IPS DF 6.9 (cell line): ENCODE results near the gene PPP1R10.

ENCODE experiments used
- DNase-seq: peaks from one replicate; pipeline ENCODE4 v3.0.0-alpha.2; 2013; ENCODE audit warnings: low read depth, low spot score
- H3K27ac ChIP-seq: one replicate; pipeline ENCODE4 v1.5.1; 2013; ENCODE audit warnings: low read length, control low read depth
- H3K27me3 ChIP-seq: 2 replicates; pipeline ENCODE4 v1.6.1; 2013; ENCODE audit warnings: mild to moderate bottlenecking, low read length; ENCODE audit not compliant: control insufficient read depth, insufficient read depth
- H3K36me3 ChIP-seq: 2 replicates; pipeline ENCODE4 v1.6.1; 2013; ENCODE audit warnings: low read length; ENCODE audit not compliant: control insufficient read depth, insufficient read depth
- H3K4me1 ChIP-seq: 2 replicates; pipeline ENCODE4 v1.6.1; 2013; ENCODE audit warnings: low read length; ENCODE audit not compliant: control insufficient read depth, insufficient read depth
- H3K4me3 ChIP-seq: 2 replicates; pipeline ENCODE4 v1.5.1; 2013; ENCODE audit warnings: mild to moderate bottlenecking, low read length
- H3K9me3 ChIP-seq: 2 replicates; pipeline ENCODE4 v1.6.1; 2013; ENCODE audit warnings: low read length, inconsistent platforms; ENCODE audit not compliant: control insufficient read depth, insufficient read depth
- WGBS: extraction: QIAGEN DNeasy Blood & Tissue Kit; methylation state at CpG from one replicate; pipeline ENCODE4 v1.1.7; 2013; ENCODE audit warnings: mixed read lengths, missing lambda C conversion rate; ENCODE audit not compliant: insufficient read length, insufficient coverage; 5-methylcytosine and 5-hydroxymethylcytosine counted together

The PPP1R10 gene

DNA sequence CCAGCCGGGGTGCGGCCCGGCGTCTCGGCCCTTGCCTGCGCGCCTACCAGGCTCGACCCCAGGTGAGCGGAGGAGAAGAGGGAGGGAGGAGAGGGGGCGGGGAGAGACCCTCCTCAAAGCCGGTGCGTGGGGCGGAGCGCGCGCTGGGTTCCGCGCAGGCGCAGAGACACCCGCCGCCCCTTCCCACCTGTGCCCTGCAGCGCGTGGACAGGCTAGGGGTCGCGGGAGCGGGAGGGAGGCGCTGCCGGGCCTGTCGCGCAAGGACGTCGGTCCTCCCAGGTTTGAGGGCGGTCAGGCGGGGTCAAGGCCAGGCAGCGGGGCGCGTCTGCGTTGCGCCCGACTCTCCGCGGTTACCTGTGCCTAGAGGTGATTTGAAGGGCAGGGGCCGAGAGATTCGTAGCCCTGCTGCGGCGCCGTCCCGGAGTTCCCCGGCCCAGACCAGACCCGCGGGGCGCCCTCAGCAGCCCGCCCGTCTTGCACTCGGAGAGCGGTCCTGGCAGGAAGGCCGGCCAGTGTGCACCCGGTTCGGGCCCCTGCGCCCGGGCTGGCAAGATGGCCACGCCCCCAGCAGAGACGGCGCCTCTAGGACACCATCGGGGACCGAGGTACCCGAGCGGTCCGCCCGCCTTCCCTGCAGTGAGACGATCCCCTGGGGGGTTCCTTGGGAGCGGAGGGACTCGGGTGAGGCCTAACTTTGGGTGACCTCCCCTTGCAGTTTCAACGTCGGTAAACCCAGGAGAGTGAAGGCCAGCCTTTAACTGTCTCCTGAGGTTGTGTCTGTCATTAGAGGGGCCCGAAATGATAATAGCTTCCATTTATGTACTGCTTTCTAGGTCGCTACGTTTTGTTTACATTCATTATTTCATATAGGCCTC lies 30.4 kb upstream of the PPP1R10 start:
- DNase-seq, result peak; percentile 31
- WGBS, result no CpG with 5 or more reads among the region's 78 CpGs
- H3K27me3 ChIP-seq, result no peaks in the 10 kb centered on the region
- H3K36me3 ChIP-seq, result peaks cover 6% of the 10 kb centered on the region; the same call in 1 of the 2 replicates
- peaks cover 2% of the 10 kb centered on the region; the same call in 1 of the 2 replicates for H3K4me1 ChIP-seq
- peak overlapping the region; percentile 97 for H3K4me3 ChIP-seq
- H3K27ac ChIP-seq, result no peak overlapping the region
- H3K9me3 ChIP-seq, result no peaks in the 10 kb centered on the region

DNA sequence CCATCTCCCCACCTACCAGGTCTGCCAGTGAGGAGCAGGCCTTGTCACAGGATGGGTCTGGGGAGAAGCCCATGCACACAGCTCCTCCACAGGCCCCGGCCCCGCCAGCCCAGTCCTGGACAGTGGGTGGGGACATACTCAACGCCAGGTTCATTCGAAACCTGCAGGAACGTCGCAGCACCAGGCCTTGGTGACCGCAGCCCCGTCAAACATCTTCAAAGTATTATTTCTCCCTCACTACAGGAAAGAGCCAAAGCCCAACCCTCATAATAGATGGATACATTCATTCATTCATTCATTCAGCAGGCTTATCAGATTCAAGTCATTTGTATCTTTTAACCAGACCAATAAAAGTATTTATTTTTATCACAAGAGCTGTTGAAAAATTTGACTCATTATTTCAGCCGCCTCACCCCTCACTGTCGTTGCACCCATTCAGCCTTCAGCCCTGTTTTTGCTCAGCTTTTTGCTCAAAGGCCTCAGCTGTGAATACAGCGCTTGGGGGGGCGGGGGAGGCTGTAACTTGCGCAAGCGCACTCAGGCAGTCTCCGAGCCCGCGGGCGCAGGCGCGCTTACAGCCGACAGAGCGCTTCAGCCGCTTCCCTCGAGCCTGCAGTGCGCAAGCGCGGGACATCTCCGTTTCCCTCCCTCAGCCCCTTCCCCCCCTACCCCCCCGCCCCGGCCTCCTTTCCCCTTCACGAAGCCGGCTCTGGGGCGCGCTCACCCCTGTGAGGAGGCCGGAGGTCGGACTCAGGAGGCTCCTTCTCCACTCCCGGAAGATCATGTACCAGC lies 29.6 kb upstream of the PPP1R10 start, which contains the start of gene C6orf136:
TSS of gene C6orf136 (plus strand) at position 684 of the 792 bp plus-strand sequence. CDS start at position 783, 99 bp downstream.
- WGBS, result no CpG with 5 or more reads among the region's 37 CpGs
- no peaks in the 10 kb centered on the region for H3K9me3 ChIP-seq
- no peak within 1 kb of the TSS for H3K27ac ChIP-seq
- peaks cover 5% of the 10 kb centered on the region; the same call in 1 of the 2 replicates for H3K36me3 ChIP-seq
- peak within 1 kb of the TSS; percentile 97 for H3K4me3 ChIP-seq
- H3K4me1 ChIP-seq, result peaks cover 2% of the 10 kb centered on the region; the same call in 1 of the 2 replicates
- peak; percentile 68 for DNase-seq
- no peaks in the 10 kb centered on the region for H3K27me3 ChIP-seq

DNA sequence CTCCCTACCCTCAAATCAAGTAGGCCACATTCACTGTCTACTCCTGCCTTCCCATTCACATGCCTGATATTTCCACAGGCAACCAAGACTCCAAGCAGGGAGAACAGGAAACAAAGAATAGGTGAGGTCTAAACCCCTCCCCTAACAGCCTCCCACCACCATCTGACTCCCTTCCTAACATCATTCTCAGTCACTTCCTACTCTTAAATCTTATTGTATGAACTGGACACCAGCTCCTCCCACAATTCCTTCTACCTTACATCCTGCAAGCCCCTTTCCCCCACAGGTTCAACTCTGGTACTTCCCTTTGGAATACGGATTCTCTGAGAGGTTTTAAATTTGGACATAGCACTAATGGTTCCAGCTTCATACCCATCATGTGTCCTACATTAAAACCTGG lies 28.9 kb upstream of the PPP1R10 start:
- Histone ChIP-seq H3K27ac (no peak overlapping the region), H3K4me1 (peaks cover 2% of the 10 kb centered on the region; the same call in 1 of the 2 replicates), H3K4me3 (no peak overlapping the region), H3K9me3 (no peaks in the 10 kb centered on the region), H3K36me3 (peaks cover 5% of the 10 kb centered on the region; the same call in 1 of the 2 replicates), H3K27me3 (no peaks in the 10 kb centered on the region)
- no peak for DNase-seq
- WGBS, result no CpG with 5 or more reads among the region's 1 CpG

DNA sequence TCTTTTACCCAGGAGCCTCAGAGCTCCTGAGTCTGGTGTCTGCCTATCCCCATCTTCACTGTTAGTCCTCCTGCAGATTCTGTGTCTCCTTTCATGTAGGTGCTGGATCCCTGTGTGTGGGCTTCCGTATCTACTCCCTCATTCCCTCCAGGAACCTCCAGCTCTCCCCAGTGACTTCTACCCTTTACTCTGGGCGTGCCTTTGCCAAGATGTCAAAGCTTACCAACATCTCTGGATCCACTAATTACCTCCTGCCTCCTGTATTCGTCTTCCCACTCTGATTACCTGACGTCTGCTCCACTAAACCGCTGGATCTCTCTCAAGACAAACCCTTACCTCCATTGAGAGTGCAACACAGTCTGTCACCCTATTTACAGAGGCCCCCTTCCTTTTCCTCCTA lies 27.7 kb upstream of the PPP1R10 start:
- H3K4me1 ChIP-seq, result peaks cover 2% of the 10 kb centered on the region; the same call in 1 of the 2 replicates
- WGBS, result no CpG with 5 or more reads among the region's 5 CpGs

DNA sequence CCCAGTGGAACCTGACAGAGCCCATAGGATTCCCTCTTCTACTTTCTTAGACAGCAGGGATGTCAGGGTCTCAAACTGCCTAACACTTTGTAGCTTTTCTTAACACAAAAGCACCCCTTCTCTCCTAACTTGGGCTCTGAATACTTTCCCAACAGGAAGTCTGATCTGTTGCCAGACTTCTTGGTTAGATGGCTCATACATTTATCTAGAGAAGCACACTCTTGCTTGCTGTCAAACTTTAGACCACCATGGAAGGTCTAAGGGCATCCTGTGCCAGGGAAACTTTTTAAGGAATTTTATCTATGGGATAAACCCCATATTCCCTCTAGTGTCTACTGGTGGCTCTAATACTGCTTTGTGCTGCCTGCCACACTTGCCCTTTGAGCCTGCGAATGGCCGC lies 26.6 kb upstream of the PPP1R10 start:
- Histone ChIP-seq H3K4me3 (no peak overlapping the region), H3K9me3 (no peaks in the 10 kb centered on the region), H3K4me1 (peaks cover 2% of the 10 kb centered on the region; the same call in 1 of the 2 replicates), H3K27ac (no peak overlapping the region), H3K27me3 (no peaks in the 10 kb centered on the region), H3K36me3 (peaks cover 11% of the 10 kb centered on the region; the same call in 1 of the 2 replicates)
- no peak for DNase-seq
- WGBS, result no CpG with 5 or more reads among the region's 2 CpGs

More for the DNA sequence above, 27.7 kb upstream of the PPP1R10 start:
- DNase-seq, result no peak
- H3K27me3 ChIP-seq, result no peaks in the 10 kb centered on the region
- no peak overlapping the region for H3K4me3 ChIP-seq
- H3K9me3 ChIP-seq, result no peaks in the 10 kb centered on the region
- H3K36me3 ChIP-seq, result peaks cover 9% of the 10 kb centered on the region; the same call in 1 of the 2 replicates
- no peak overlapping the region for H3K27ac ChIP-seq

DNA sequence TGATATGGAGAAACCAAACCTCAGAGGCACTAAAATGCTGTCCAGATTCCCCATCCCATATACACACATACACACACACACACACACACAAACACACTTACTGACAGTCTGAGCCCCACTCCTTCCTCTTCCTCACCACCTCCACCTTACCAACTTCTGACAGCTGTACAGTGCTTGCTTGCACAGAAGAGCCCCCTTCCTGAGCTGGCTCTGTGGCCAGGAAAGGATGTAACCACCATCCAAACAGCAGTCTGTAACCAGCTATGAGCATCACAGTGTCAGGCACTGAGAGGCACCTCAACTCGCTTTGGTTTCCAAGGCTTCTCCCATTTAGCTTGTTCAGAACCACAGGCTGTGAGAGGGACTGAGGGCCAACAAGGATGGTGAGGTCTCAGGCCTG lies 24.0 kb upstream of the PPP1R10 start:
- peaks cover 11% of the 10 kb centered on the region; the same call in 1 of the 2 replicates for H3K36me3 ChIP-seq
- DNase-seq, result no peak
- H3K9me3 ChIP-seq, result no peaks in the 10 kb centered on the region
- H3K4me3 ChIP-seq, result no peak overlapping the region
- H3K27ac ChIP-seq, result no peak overlapping the region
- H3K4me1 ChIP-seq, result no peaks in the 10 kb centered on the region
- WGBS, result no CpG with 5 or more reads among the region's 1 CpG
- H3K27me3 ChIP-seq, result no peaks in the 10 kb centered on the region

DNA sequence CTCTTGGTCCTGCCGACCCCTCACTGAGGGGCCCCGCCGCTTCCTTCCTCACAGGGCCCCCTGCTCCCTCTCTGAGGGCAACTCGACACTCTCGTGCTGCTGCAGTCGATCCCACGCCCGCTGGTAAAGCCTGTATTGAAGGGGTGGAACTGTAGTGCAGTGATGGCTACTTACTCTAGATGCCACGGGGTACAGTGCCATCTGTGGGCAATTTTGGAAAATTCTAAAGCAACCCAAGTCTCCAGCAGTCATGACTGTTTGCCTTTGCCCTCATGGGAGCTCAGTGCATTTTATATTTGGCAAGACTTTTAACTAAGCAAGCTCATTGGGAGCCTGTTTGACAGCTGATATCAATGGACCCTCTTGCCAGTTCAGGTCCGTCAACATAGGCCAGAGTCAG lies 23.4 kb upstream of the PPP1R10 start:
- DNase-seq, result no peak
- no CpG with 5 or more reads among the region's 10 CpGs for WGBS

DNA sequence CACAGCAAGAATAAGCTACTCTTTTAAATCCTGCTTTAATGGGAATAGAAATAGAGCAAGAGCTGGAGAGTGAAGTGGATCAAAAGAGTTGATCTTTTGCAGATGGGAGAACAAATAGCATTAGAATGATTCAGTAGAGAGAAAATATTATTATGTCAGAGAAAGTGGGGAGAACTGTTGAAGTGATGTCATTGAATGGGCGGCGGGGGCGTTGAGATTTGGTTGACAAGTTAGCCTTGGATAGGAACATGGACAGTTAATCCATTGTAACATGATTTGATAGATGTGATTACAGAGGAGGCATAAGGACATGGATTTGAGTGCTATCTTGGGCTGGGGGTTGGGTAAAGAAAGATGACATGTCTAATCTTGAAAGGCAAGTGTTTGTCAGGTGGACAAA lies 18.8 kb upstream of the PPP1R10 start:
- Histone ChIP-seq H3K27ac (no peak overlapping the region), H3K9me3 (no peaks in the 10 kb centered on the region), H3K4me3 (no peak overlapping the region), H3K27me3 (no peaks in the 10 kb centered on the region), H3K36me3 (peaks cover 13% of the 10 kb centered on the region; the same call in 1 of the 2 replicates), H3K4me1 (no peaks in the 10 kb centered on the region)
- no peak for DNase-seq
- WGBS, result 100% methylated on average over 2 of the region's 3 CpGs

More for the DNA sequence above, 23.4 kb upstream of the PPP1R10 start:
- Histone ChIP-seq H3K27ac (no peak overlapping the region), H3K4me1 (no peaks in the 10 kb centered on the region), H3K36me3 (peaks cover 11% of the 10 kb centered on the region; the same call in 1 of the 2 replicates), H3K4me3 (no peak overlapping the region), H3K27me3 (no peaks in the 10 kb centered on the region), H3K9me3 (no peaks in the 10 kb centered on the region)

DNA sequence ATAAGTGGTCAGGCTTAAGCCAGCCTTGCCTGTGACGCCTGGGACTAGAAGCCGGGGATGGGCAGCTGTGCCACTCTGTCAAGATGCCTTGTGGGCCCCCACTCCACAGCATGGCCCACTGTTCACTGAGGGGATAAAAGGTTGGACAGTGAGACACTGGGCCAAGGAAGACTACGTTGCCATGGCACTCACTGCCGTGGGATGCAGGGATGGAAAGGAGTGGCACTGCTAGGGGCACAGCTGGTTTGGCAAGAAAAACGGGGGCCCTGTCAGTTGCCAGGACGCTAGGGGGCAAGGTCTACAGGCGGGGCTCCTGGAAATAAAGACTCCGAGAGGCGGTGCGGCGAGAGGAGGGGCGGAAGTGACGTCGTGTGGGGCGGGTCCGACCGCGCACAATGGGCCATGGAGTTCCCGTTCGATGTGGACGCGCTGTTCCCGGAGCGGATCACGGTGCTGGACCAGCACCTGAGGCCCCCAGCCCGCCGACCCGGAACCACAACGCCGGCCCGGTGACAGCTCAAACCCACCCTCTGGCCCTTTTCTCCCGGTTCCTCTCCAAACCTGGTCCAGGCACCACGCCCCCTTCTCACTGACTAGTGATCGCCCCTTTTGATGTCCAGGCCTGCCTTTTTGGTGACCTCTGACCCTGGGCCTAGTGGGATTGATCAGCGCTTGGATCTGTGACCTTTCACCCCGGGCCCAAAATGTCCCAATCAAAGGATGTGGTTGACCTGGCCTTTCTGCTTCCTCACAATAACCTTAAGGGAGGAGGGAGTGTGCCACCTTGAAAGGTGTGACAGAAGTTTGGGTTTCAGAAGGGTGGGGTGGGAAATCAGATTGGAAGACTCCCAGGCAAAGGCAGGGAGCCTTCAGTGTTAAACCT lies 9.7 kb upstream of the PPP1R10 start, which contains the start of gene ATAT1:
TSS of gene ATAT1 (plus strand) at position 391 of the 883 bp plus-strand sequence.
- peaks cover 2% of the 10 kb centered on the region; the same call in 1 of the 2 replicates for H3K4me1 ChIP-seq
- H3K9me3 ChIP-seq, result no peaks in the 10 kb centered on the region
- peak within 1 kb of the TSS; percentile 75; the same call in 1 of the 2 replicates for H3K4me3 ChIP-seq
- WGBS, result no CpG with 5 or more reads among the region's 36 CpGs
- no peaks in the 10 kb centered on the region for H3K27me3 ChIP-seq
- no peak within 1 kb of the TSS for H3K27ac ChIP-seq
- peaks cover 16% of the 10 kb centered on the region; the same call in 1 of the 2 replicates for H3K36me3 ChIP-seq
- DNase-seq, result peak; percentile 66
